H1 (cell line): ENCODE data around the gene DCTD. TPM values are rescaled to one million over a fixed set of nuclear protein-coding genes. Genes with fewer than 3 reads are reported as not detected.

Source experiments
- CTCF ChIA-PET: fragments of 300-600 bp; sonication (Branson Sonifier 250); formaldehyde crosslinking; loops from one replicate; lab custom pipeline; 2021; ENCODE audit not compliant: partially characterized antibody; lab: Charles Lee
- POLR2A ChIA-PET: fragments of 300-600 bp; sonication (Branson Sonifier 250); formaldehyde crosslinking; loops from one replicate; lab custom pipeline; 2021; ENCODE audit warnings: inconsistent platforms; ENCODE audit not compliant: partially characterized antibody; lab: Charles Lee
- DNase-seq, 2 experiments: peaks; one replicate each; pipeline versions ENCODE4 v3.0.0 to v3.0.0-alpha.2; 2010 to 2022; ENCODE audit warnings: low spot score in 2 of 2, low read depth in 1 of 2, mixed read lengths in 1 of 2
- FAIRE-seq: peaks from 2 replicates; lab custom pipeline; 2011; peaks lifted over from hg19 to GRCh38; lab: Jason Lieb, UNC
- H2AFZ ChIP-seq: 2 replicates; pipeline ENCODE4 v1.8.1; 2012; ENCODE audit warnings: low read length, inconsistent platforms
- H2AK5ac ChIP-seq: 2 replicates; pipeline ENCODE4 v1.6.1; 2013; ENCODE audit warnings: low read depth, low read length
- H2BK120ac ChIP-seq: replicated peaks from 2 replicates; pipeline ENCODE3; 2013; ENCODE audit warnings: low read depth, low read length, inconsistent platforms
- H2BK12ac ChIP-seq: 2 replicates; pipeline ENCODE4 v1.6.1; 2013; ENCODE audit warnings: low read depth, low read length
- H2BK15ac ChIP-seq: 2 replicates; pipeline ENCODE4 v1.6.1; 2013; ENCODE audit warnings: low read length
- H2BK20ac ChIP-seq: 2 replicates; pipeline ENCODE4 v1.6.1; 2013; ENCODE audit warnings: low read length
- H2BK5ac ChIP-seq: 2 replicates; pipeline ENCODE4 v1.6.1; 2013; ENCODE audit warnings: low read depth, low read length
- H3K14ac ChIP-seq: 2 replicates; pipeline ENCODE4 v1.6.1; 2013; ENCODE audit warnings: inconsistent platforms; ENCODE audit not compliant: insufficient read length
- H3K18ac ChIP-seq: 2 replicates; pipeline ENCODE4 v1.6.1; 2013; ENCODE audit warnings: low read length; ENCODE audit errors: extremely low read depth
- H3K23ac ChIP-seq: 2 replicates; pipeline ENCODE4 v1.6.1; 2013; ENCODE audit warnings: inconsistent platforms; ENCODE audit not compliant: insufficient read length
- H3K23me2 ChIP-seq: 2 replicates; pipeline ENCODE4 v1.6.1; 2013; ENCODE audit warnings: low read depth, low read length
- H3K27ac ChIP-seq: 2 replicates; pipeline ENCODE4 v1.6.1; 2011; ENCODE audit warnings: low read depth, low read length, inconsistent platforms
- H3K27me3 ChIP-seq, 4 experiments: replicated peaks in 1 of 4; 1 replicate in 1 of 4; 2 replicates in 3 of 4; pipeline versions ENCODE4 v1.6.1 to v1.8.1; 2011 to 2013; ENCODE audit warnings: low read length in 3 of 4, mild to moderate bottlenecking in 3 of 4, inconsistent platforms in 2 of 4, mixed read lengths in 2 of 4, moderate library complexity in 1 of 4; ENCODE audit not compliant: control insufficient read depth in 3 of 4, insufficient read depth in 3 of 4; ENCODE audit errors: extremely low read depth in 1 of 4
- H3K36me3 ChIP-seq, 4 experiments: 2 replicates each; pipeline versions ENCODE4 v1.6.1 to v1.8.1; 2011 to 2013; ENCODE audit warnings: mild to moderate bottlenecking in 4 of 4, low read length in 3 of 4, moderate library complexity in 2 of 4, control low read depth in 1 of 4, inconsistent platforms in 1 of 4; ENCODE audit not compliant: insufficient read depth in 4 of 4, control insufficient read depth in 2 of 4
- H3K4ac ChIP-seq: replicated peaks from 2 replicates; pipeline ENCODE3; 2013; ENCODE audit warnings: low read length, low read depth, mixed read lengths, inconsistent platforms; ENCODE audit not compliant: insufficient read length
- H3K4me1 ChIP-seq, 4 experiments: replicated peaks in 1 of 4; 1 replicate in 1 of 4; 2 replicates in 3 of 4; pipeline versions ENCODE4 v1.6.1 to v1.8.1; 2011 to 2013; ENCODE audit warnings: low read length in 3 of 4, inconsistent platforms in 2 of 4, mixed read lengths in 1 of 4; ENCODE audit not compliant: insufficient read depth in 4 of 4, control insufficient read depth in 3 of 4
- H3K4me2 ChIP-seq, 2 experiments: 2 replicates each; pipeline versions ENCODE4 v1.6.1 to v1.8.1; 2011 to 2013; ENCODE audit warnings: low read depth in 2 of 2, low read length in 2 of 2, control low read depth in 1 of 2, inconsistent platforms in 1 of 2, mild to moderate bottlenecking in 1 of 2; ENCODE audit not compliant: insufficient read depth in 1 of 2
- H3K4me3 ChIP-seq, 4 experiments: fragments of 200-600, 300-600 bp in 1 of 4; sonication (generic), shearing (Covaris generic), sonication (Bioruptor Twin) in 1 of 4; 2 replicates each; pipeline versions ENCODE4 v1.5.1 to v1.8.1; 2011 to 2016; ENCODE audit warnings: low read length in 4 of 4, low read depth in 3 of 4, control low read depth in 2 of 4, inconsistent platforms in 2 of 4, mild to moderate bottlenecking in 2 of 4, mixed read lengths in 1 of 4, moderate library complexity in 1 of 4; ENCODE audit not compliant: insufficient read depth in 2 of 4; ENCODE audit errors: extremely low read depth in 1 of 4
- H3K56ac ChIP-seq: replicated peaks from 2 replicates; pipeline ENCODE3; 2013; ENCODE audit warnings: low read depth, mild to moderate bottlenecking, mixed read lengths, low read length, inconsistent platforms; ENCODE audit not compliant: insufficient read length
- H3K79me1 ChIP-seq: 2 replicates; pipeline ENCODE4 v1.6.1; 2013; ENCODE audit warnings: low read depth, low read length, control low read depth
- H3K79me2 ChIP-seq, 2 experiments: 2 replicates each; pipeline versions ENCODE4 v1.6.1 to v1.8.1; 2012 to 2013; ENCODE audit warnings: low read length in 2 of 2, mild to moderate bottlenecking in 2 of 2, inconsistent platforms in 1 of 2; ENCODE audit not compliant: insufficient read depth in 2 of 2, control insufficient read depth in 1 of 2
- H3K9ac ChIP-seq, 4 experiments: replicated peaks in 1 of 4; 1 replicate in 1 of 4; 2 replicates in 3 of 4; pipeline versions ENCODE4 v1.6.1 to v1.8.1; 2011 to 2013; ENCODE audit warnings: low read depth in 3 of 4, low read length in 3 of 4, control low read depth in 2 of 4, mild to moderate bottlenecking in 2 of 4, moderate library complexity in 2 of 4, inconsistent platforms in 1 of 4; ENCODE audit errors: extremely low read depth in 1 of 4
- H3K9me3 ChIP-seq, 2 experiments: 2 replicates each; pipeline versions ENCODE4 v1.6.1 to v1.8.1; 2012 to 2013; ENCODE audit warnings: mild to moderate bottlenecking in 2 of 2, moderate library complexity in 2 of 2, control low read depth in 1 of 2, inconsistent platforms in 1 of 2, low read depth in 1 of 2, low read length in 1 of 2, mixed read lengths in 1 of 2; ENCODE audit not compliant: insufficient read depth in 2 of 2
- H4K20me1 ChIP-seq, 2 experiments: replicated peaks in 1 of 2; 2 replicates each; pipeline versions ENCODE3 to v1.8.1; 2011 to 2013; ENCODE audit warnings: inconsistent platforms in 2 of 2, low read length in 2 of 2, mild to moderate bottlenecking in 1 of 2; ENCODE audit not compliant: insufficient read depth in 2 of 2, control insufficient read depth in 1 of 2
- H4K5ac ChIP-seq: 2 replicates; pipeline ENCODE4 v1.6.1; 2013; ENCODE audit warnings: low read length, low read depth, mixed read lengths, inconsistent platforms; ENCODE audit not compliant: insufficient read length
- H4K8ac ChIP-seq: 2 replicates; pipeline ENCODE4 v1.8.0; 2013; ENCODE audit warnings: mild to moderate bottlenecking, moderate library complexity, low read length, inconsistent platforms; ENCODE audit not compliant: insufficient read depth; ENCODE audit errors: extremely low read depth
- H4K91ac ChIP-seq: replicated peaks from 2 replicates; pipeline ENCODE3; 2013; ENCODE audit warnings: low read length, mixed read lengths, inconsistent platforms; ENCODE audit not compliant: insufficient read length
- EZH2 ChIP-seq: fragments of 200-600 bp; sonication (generic); IDR thresholded peaks from 2 replicates; pipeline ENCODE4 v1.7.1; 2012; ENCODE audit warnings: low read depth, mild to moderate bottlenecking, moderate library complexity, low read length, inconsistent platforms; ENCODE audit not compliant: severe bottlenecking
- WGBS, 2 experiments: shearing (Covaris generic) in 1 of 2; methylation state at CpG; one replicate each; pipeline versions ENCODE4 v1.1.6 to v1.1.7; 2013 to 2015; ENCODE audit warnings: low lambda C conversion rate in 2 of 2, mixed read lengths in 2 of 2, inconsistent platforms in 1 of 2, low coverage in 1 of 2, missing lambda C conversion rate in 1 of 2; ENCODE audit not compliant: insufficient replicate concordance in 2 of 2, insufficient coverage in 1 of 2, insufficient read length in 1 of 2; ENCODE audit errors: extremely low coverage in 1 of 2, missing lambda C conversion rate in 1 of 2; 5-methylcytosine and 5-hydroxymethylcytosine counted together
- polyA plus RNA-seq, 7 experiments: library from polyadenylated mRNA; depleted of rRNA in 3 of 7; stranded (reverse) in 5 of 7; unstranded in 2 of 7; fragments of >200 nt in 5 of 7; fragments of 200-250 nt in 2 of 7; gene quantifications; 1 replicate in 5 of 7; 2 replicates in 1 of 7; 4 replicates in 1 of 7; pipeline versions ENCODE4 v1.2.1 to v1.2.3, GENCODE V29; 2011 to 2013; ENCODE audit warnings: missing spikeins in 2 of 7, mixed read lengths in 2 of 7
- total RNA-seq: library from RNA; stranded (reverse); fragmentation: NEBNext Ultra II Directional; extraction: Animal tissue kit (Norgen Biotek cat#: 25700); gene quantifications from 2 replicates; pipeline ENCODE4 v1.2.1, GENCODE V29; 2021

Gene DCTD
- total and polyA plus RNA-seq, 2 of the 8 experiments (the other 6 are each of a cell fraction or from before 2014, with no cell fraction given), result 60.2 to 69.5 TPM

GRCh38 chr4:182960746-182961145, 43.6 kb upstream of the DCTD start:
- no peaks in the 10 kb centered on the region for H3K79me2 ChIP-seq
- no peak overlapping the region for H3K9ac ChIP-seq
- no peaks in the 10 kb centered on the region; a peak in 1 of 8 replicates for H3K36me3 ChIP-seq
- ChIA-PET POLR2A (no interaction called here), CTCF (interaction anchor here (1.2 to 1.8 kb wide), 2 partner anchors 23 to 55 kb away, joined by 3 to 6 read pairs; no protein-coding TSS in a partner anchor)
- no peak overlapping the region for H2BK12ac ChIP-seq
- 0 out of 4 replicates have a peak, but pooled peaks cover 0 to 5% of the 10 kb centered on the region in 2 experiments for H3K9me3 ChIP-seq
- no peak overlapping the region for H3K27ac ChIP-seq
- H2BK120ac ChIP-seq, result no peak overlapping the region
- H3K4me2 ChIP-seq, result no peak overlapping the region
- no peak overlapping the region for H2AFZ ChIP-seq
- no peak overlapping the region for H3K4ac ChIP-seq
- no peak overlapping the region for H2BK15ac ChIP-seq
- no peak overlapping the region for H2BK5ac ChIP-seq
- H2AK5ac ChIP-seq, result no peak overlapping the region
- FAIRE-seq, result no peak
- no peak overlapping the region for H3K4me3 ChIP-seq
- 0 out of 7 replicates have a peak, but pooled peaks cover 0 to 3% (median 0%) of the 10 kb centered on the region in 4 experiments for H3K27me3 ChIP-seq
- no peak overlapping the region for H3K18ac ChIP-seq
- no peak overlapping the region for H3K23ac ChIP-seq
- H4K5ac ChIP-seq, result no peak overlapping the region
- H3K14ac ChIP-seq, result no peak overlapping the region
- H4K91ac ChIP-seq, result no peak overlapping the region
- H2BK20ac ChIP-seq, result no peak overlapping the region
- no peak for DNase-seq
- H4K8ac ChIP-seq, result no peak overlapping the region
- H3K4me1 ChIP-seq, result no peaks in the 10 kb centered on the region
- no peak for TF ChIP-seq EZH2
- peaks cover 0 to 5% of the 10 kb centered on the region in 2 experiments for H4K20me1 ChIP-seq
- peaks cover 6% of the 10 kb centered on the region for H3K23me2 ChIP-seq
- WGBS, 2 experiments, result 96% methylated on average over 1 of the region's 1 CpG; no CpG with 5 or more reads in 1 of the 2 experiments
- H3K79me1 ChIP-seq, result no peaks in the 10 kb centered on the region
- no peak overlapping the region for H3K56ac ChIP-seq
